Measurements from ENCODE around the gene HOXD13.

Gene HOXD13

DNA sequence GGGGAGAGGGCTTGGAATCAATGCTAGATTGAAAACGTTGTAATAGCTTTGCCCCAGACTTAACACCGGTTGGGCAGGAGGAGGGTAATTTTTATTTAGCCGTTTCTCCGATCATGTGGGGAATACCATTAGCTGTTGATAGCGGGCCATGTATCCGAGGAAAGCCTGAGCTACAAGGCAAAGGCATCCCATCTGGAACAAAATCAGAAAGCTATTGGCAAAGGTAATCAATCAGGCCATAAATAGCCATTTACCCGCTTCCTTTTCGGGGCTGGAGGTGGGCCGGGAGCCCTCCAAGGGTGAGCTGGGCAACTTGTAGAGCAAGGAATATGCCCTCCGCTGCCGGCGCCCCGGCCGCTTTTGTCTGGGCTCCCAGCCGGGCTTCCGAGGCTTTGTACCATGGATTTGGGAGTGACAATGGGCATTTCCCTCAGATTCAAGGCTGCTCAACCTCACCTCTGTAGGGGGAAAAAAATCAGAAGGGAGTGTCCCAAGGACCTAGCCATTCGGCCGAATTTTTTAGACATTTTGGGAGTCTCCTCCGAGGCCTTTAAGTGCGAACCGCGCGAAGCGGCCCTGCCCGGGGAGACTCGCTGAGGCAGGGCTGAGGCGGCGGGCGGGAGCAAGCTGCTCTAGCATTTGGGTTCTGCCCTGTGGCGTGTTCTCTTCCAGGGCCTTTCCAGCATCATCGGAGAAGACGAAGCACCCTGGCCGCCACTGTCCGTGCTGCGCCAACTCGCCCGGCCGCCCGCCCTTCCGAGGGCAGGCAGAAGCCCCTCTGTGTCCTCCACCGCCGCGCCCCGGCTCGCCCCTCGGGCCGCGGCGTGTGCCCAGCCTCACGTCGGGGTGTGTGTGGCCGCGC lies 28.9 kb downstream of the HOXD13 start:
- no peak for DNase-seq (ENCODE audit: low read depth)

DNA sequence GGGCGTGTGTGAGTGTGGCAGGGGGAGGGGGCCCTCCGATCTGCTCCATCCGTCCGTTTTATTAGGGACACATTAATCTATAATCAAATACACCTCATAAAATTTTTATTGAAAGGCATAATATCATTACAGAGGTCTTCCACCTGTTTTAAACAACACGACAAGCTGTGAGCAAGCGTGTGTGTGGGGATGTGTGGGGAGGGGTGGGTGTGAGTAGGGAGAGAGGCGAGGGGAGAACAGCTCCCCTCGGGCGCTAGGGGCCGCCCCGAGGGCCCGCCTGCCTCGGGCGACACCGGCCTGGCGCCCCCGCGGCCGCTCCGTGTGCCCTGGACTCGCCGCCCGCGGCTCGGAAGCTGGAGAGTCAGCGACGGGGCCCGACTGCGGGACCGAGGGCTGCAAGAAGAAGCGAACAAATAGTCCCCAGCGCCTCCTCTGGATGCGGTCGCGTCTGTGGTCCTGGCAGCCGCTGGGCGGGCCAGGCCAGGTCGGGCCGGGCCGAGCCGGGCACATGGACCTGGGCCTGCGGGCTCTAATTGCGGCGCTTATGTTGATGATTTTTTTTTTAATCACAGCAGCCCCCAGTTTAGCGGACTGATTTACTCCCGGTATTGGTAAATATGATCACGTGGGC lies 29.6 kb downstream of the HOXD13 start:
- no peak for DNase-seq (ENCODE audit: low read depth)

DNA sequence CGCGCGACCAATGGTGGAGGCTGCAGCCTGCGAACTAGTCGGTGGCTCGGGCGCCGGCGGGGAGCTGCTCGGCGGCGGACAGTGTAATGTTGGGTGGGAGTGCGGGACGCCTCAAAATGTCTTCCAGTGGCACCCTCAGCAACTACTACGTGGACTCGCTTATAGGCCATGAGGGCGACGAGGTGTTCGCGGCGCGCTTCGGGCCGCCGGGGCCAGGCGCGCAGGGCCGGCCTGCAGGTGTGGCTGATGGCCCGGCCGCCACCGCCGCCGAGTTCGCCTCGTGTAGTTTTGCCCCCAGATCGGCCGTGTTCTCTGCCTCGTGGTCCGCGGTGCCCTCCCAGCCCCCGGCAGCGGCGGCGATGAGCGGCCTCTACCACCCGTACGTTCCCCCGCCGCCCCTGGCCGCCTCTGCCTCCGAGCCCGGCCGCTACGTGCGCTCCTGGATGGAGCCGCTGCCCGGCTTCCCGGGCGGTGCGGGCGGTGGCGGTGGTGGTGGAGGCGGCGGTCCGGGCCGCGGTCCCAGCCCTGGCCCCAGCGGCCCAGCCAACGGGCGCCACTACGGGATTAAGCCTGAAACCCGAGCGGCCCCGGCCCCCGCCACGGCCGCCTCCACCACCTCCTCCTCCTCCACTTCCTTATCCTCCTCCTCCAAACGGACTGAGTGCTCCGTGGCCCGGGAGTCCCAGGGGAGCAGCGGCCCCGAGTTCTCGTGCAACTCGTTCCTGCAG lies 30.3 kb downstream of the HOXD13 start, which contains the start of gene HOXD9:
Gene HOXD9 (plus strand): TSS at position 37 of the 728 bp plus-strand sequence. CDS start 50 bp downstream, at position 87.
- DNase-seq (ENCODE audit: low read depth) = no peak

DNA sequence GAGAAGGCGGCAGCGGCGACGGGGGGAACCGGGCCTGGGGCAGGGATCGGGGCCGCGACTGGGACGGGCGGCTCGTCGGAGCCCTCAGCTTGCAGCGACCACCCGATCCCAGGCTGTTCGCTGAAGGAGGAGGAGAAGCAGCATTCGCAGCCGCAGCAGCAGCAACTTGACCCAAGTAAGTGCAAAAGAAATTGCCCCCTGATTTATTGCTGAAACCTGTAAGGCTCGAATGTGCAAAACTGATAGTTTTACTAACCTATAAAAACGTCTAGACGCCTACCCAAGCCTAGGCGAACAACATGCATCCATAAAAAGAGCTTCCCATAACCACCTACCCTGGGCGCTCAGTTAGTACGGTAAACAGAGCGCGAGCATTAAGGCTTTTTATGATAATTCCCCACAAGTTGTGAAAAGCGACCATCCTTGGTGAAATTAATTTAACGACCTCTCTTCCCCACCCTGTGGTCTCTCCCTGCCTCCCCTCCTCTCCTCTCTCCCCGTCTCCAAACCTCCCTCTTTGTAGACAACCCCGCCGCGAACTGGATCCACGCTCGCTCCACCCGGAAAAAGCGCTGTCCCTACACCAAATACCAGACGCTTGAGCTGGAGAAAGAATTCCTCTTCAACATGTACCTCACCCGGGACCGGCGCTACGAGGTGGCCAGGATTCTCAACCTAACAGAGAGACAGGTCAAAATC lies 31.0 kb downstream of the HOXD13 start:
- no peak for DNase-seq (ENCODE audit: low read depth)

DNA sequence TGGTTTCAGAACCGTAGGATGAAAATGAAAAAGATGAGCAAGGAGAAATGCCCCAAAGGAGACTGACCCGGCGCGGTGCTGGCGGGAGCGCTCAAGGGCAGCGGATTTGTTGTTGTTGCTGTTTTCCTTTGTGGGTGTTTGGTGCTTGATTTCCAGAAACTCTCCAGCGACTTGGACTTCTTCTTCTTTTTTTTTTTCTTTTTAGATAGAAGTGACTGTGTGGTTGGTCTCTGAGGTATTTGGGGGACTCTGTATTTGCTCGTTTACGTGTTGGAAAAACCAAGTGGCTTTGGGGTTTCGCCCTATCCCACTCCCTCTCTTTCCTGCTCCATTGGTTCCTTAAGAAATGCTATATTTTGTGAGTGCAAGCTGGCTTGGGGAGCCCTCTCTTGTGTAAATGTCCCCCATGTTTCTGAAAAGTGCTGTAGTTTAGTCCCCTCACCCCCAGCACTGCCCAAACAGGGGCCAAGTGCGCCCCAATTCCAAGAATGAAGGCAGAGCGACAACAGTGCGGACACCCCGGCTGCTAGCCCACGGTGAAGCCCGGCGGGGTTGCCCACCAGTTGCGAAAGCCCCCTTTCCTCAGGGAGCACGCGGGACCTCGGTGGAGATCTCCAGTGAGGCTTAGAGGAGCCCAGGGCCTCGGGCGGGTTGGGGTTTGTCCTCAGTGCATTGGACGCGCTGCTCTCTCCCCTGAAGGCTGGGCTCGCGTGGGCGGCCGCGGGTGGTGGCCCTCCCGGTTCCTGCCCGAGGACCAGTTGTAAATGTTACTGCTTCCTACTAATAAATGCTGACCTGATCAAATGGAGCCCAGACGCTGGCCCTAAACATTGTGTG lies 31.8 kb downstream of the HOXD13 start:
- DNase-seq (ENCODE audit: low read depth) = no peak

DNA sequence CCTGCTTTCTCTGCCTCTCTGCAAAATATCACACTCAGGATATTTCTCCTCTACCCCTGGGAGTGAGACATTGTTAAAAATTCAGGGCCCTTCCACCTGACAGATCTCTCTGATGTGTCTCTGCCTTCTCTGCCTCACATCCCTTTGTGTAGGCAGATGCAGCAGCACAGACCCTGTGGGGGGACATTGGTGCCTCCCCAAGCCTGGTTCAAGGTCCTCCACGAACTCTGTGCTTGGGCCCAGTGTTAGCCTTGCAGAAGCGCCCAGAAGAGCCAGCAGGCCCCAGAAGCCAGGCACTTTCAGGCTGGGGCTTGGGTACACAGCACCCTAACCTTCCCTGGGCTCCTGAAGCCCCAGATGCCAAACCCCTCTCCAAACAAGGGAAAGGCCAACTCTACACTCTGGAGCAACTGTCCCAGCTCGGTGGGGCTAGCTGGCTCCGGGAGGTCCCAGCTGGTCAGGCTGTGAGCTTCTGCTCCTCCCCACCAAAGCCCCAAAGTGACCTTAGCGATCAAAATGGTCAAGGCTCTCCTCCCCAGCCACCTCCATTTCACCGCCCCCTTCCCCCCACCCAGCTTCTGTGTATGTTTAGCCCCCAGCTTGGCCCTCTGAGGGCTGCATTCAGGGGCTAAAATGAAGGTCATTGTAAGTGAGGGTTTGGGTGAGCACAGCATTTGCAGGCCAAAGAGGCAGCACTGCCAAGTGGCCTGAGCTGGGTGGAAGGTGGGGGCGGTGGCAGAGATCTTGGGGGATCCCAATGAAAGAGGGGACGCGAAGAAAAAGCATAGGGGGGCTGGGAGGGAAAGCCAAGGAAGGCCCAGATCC lies 32.6 kb downstream of the HOXD13 start:
- no peak for DNase-seq (ENCODE audit: low read depth)

DNA sequence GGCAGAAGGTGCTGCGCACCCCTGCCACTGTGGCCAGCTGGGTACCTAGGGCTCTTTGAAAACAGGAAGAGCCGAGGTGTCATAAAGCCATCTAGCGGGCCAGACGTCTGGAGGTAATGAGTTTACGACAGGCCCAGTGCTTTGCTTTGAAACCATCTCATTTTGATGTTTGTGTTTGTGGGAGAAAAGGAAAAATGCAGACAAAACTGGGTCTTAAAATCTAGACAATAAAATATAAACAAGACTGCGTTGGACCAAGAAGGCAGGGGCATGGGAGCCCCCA lies 33.2 kb downstream of the HOXD13 start:
- no peak for DNase-seq (ENCODE audit: low read depth)

DNA sequence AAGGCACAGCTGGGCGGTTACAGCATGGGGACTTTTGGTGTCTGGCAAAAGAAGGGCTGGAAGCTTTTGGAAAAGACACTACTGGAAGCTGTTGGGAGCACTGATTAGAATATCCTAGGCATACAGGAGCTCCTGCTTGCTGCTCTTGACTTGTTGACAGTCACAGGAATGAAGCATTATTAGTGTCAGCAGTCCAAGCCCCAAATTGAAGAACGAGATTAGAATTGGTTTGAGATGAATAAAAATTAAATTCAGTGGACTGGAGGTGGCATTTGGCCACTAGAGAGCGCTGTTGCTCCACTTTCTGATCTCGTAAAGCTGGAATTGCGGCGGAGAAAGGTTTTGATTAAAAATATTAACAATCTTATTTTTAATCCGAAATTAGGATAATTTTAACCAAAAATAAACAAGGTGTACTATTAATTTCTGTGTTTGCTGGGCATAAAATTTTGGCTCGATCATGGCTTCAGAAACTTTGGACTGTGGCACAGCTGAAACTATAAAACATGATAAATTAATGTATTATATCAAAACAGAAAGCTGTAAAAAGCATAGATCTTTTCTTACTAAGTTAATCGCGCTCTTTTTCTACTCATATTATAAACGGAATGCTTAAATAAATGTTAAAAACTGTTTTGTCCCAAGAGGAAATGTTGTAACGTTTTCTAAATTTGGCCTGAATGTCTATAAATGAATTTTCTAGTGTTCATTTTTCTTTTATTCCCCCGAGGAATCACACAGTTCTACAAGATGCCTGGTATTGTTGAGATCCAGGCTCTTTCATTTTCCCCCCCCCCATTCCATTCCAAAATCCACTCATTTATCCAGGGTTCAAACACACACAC lies 34.6 kb downstream of the HOXD13 start:
- DNase-seq (ENCODE audit: low read depth) = peak; percentile 36

DNA sequence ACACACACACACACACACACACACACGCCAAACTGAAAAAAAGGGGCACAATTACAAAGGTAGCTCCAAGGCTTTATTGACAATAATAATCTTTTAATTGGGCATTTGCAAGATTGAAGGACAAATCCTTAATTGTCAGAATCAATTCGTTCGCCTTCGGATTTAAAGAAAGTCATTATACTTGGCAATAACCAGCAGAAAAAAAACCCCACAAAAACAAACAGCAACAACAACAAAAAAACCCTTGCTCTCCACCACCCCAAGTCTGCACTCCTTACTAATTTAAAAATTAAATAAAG lies 35.2 kb downstream of the HOXD13 start:
- no peak for DNase-seq (ENCODE audit: low read depth)

DNA sequence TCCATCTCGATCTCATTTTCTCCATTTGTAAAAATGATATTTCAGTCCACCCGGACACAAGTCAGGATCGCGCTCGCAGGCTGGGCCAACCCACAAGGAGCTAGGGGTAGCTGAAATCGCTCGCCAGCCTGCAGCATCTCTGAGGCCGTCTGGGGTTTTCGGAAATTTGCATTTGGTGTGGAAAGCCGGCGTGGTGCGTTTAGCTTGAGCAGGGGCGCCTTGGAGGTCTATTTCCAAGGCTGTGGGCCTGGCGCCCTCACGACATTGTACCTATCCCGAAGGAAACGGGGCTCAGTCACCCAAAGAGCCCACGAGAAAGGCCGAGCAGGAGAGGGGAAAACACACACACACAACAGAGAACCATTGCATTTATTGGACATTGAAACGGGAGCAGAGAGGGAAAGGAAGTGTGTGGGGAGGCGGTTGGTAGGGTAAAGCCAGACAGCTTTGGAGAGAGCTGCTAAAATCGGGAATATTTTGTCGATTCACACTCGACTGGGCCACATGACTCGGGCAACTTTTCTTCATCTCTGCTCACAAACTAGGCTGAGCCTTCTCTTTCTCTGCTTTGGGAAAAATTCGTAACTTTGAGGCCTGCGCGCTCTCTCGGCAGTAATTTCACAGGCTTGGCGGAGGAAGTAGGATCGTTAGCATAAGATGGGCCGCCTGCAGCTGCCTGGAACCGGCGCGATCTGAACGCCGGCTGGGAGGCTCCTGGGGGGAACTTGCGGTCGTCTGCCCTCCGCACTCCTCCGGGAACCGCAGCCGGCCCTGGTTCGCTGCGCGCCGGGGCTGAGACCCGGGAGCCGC lies 35.9 kb downstream of the HOXD13 start:
- no peak for DNase-seq (ENCODE audit: low read depth)

DNA sequence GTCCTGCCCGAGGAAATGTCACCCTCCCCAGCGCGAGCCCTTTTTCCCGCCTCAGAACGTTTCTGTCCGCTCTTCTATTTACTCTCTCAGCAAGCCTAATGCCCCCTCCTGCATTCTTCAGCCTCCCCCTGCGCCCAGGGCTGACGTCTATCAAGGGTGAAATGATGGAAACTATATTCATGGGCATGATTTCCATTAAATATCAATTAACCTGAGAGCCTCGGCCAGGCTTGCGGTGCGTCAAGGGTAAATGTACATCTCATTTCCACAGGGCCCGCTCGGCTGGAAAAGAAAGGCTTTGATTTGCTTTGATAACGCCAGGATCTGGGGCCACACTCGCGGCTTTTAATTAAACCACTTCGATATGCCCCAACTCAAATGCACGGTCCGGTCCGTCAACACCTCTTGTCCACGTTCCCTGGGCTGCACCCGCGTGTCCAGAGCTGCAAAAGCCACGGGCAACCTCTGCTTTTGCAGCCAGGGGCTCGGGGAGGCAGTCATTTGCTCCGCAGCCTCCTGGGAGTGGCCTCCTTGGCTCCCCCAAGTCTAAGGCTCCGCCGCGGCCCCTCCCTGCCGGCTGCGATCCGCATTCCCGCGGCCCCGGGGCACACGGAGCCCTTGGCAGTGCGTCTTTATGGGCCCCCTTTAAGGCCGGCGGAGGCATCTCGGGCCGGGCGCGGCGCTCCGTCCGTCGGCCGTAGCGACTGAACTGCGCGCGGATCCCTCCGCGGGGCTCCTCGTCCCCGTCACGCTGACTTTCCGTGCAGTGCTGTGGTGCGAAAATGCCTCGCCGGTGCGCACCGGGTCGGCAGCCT lies 36.7 kb downstream of the HOXD13 start, which contains the start of gene HOXD8:
Gene HOXD8 (plus strand): TSS at position 724 of the 815 bp plus-strand sequence. CDS start 662 bp downstream, outside the sequence.
- no peak for DNase-seq (ENCODE audit: low read depth)

DNA sequence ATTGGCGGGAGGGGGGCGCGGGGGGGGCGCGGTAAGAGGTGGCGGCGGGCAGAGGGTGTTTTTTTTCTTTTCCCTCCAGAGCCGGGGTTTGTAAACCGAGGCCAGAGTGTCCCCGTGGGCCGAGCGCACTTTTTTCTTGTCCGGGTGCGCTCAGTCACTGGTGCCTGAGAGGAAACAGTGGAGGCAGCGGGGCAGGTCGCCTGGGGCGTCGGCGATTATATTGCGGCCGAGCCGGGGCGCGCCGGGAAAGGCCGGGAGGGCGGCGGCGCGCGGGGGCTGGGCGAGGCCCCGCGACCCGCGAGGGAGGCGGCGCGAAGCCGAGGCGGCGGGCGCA lies 37.3 kb downstream of the HOXD13 start:
- DNase-seq (ENCODE audit: low read depth) = no peak

DNA sequence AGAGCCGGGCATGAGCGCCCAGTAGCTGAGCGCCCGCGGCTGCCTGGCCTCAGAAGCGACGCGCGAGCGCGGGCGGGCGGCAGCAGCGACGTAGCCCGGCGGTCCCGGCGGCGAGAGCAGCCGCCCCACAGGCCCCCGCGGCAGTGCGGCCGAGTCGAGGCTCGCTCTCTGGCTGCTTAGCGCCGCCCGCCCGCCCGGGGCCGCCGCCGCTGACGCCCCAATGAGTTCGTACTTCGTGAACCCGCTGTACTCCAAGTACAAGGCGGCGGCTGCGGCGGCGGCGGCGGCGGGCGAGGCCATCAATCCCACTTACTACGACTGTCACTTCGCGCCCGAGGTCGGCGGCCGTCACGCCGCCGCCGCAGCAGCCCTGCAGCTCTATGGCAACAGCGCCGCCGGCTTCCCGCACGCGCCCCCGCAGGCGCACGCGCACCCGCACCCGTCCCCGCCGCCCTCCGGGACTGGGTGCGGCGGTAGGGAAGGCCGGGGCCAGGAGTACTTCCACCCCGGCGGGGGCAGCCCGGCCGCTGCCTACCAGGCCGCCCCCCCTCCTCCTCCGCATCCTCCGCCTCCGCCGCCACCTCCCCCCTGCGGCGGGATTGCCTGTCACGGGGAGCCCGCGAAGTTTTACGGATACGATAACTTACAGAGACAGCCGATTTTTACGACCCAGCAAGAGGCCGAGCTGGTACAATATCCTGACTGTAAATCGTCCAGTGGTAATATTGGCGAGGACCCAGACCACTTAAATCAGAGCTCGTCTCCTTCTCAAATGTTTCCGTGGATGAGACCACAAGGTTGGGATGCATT lies 37.8 kb downstream of the HOXD13 start:
- no peak for DNase-seq (ENCODE audit: low read depth)

DNA sequence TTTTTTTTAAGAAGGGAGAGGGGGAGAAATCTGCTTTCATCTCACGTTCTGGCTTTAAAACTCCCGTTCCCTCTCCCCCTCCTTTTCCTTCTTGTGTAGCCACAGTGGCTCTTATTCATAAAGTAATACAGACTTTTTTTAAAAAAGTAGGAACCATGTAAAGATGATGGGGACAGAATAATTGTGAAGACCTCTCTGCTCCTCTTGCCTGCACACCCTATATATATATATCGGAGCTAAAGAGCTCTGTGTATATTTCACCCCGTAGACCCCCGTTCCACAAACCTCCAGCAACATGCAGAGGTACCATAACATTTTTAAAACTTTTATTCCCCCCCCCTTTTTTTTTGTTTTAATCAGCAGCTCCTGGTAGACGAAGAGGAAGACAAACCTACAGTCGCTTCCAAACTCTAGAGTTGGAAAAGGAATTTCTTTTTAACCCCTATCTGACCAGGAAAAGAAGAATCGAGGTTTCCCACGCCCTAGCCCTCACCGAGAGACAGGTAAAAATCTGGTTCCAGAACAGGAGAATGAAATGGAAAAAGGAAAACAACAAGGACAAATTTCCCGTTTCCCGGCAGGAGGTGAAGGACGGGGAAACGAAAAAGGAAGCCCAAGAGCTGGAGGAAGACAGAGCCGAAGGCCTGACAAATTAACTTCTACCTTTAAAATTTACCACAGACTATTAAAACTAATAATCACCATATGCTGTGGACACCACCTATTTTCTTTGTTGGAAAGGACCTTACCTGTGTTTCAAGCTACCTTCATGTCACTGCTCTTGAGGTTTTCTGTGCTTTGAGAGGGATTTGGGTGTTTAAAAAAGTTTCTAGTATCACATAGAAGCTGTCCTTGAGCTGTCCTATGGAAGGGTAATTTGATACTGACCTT lies 38.7 kb downstream of the HOXD13 start:
- DNase-seq (ENCODE audit: low read depth) = no peak

DNA sequence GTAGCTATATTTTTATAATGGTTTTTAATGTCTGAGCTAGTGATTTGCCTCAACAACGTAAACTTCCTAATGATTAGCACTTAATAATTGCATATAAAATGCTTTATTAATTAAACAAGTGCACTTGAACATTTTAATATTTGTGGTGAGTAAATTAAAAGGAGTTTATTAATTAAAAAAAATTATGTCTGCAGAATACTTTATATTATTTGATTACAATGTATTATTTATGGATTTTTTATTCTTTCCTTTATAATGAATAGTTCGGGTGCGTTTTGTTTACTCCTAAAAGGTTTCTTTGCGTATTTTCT lies 39.3 kb downstream of the HOXD13 start:
- DNase-seq (ENCODE audit: low read depth) = no peak
